HCT116 (cell line): Measurements from ENCODE around the gene SSUH2. TPM values are rescaled to one million over a fixed set of nuclear protein-coding genes. Genes with fewer than 3 reads are reported as not detected.

Experiments used
- ATAC-seq: fragments of 200-7000 bp; cut with Tn5 transposase; 2 replicates; pipeline ENCODE4 v1.9.1; 2020; ENCODE audit warnings: mild to moderate bottlenecking, moderate library complexity
- BruUV-seq: library from RNA; stranded (reverse); fragments of 400-500 nt; replicated peaks from 2 replicates; lab custom pipeline; 2021; lab: Mats Ljungman, UMichigan
- CTCF ChIA-PET: fragments of 300-600 bp; sonication (Branson Sonifier 250); formaldehyde crosslinking; loops from one replicate; lab custom pipeline; 2021; ENCODE audit warnings: antibody characterized with exemption; lab: Charles Lee
- POLR2A ChIA-PET: fragments of 300-600, 350-600 bp; sonication (Branson Sonifier 250); formaldehyde crosslinking; loops from one replicate; lab custom pipeline; 2021; ENCODE audit warnings: antibody characterized with exemption; lab: Charles Lee
- RAD21 ChIA-PET, 2 experiments: fragments of 300-600 bp; sonication (Branson Sonifier 250); formaldehyde crosslinking; loops; one replicate each; lab custom pipeline; 2023; ENCODE audit warnings: low total read pairs in 2 of 2; ENCODE audit not compliant: uncharacterized antibody in 2 of 2, unreplicated experiment in 2 of 2, low non-redundant PET in 1 of 2; lab: Charles Lee
- DNase-seq: peaks from one replicate; pipeline ENCODE4 v3.0.0-alpha.2; 2010; ENCODE audit warnings: low read depth, low spot score
- H2AFZ ChIP-seq: fragments of 200-600 bp; shearing (Covaris generic), sonication (generic); 2 replicates; pipeline ENCODE4 v1.6.1; 2017; ENCODE audit warnings: low read depth, mixed run types, mixed read lengths, antibody characterized with exemption, low read length; ENCODE audit not compliant: poor library complexity, severe bottlenecking
- H3K27ac ChIP-seq: 2 replicates; pipeline ENCODE4 v1.5.1; 2012; ENCODE audit warnings: low read depth, low read length
- H3K27me3 ChIP-seq: fragments of 200-600 bp; sonication (generic); 2 replicates; pipeline ENCODE4 v1.6.1; 2016; ENCODE audit warnings: mixed run types, low read length, mixed read lengths; ENCODE audit not compliant: insufficient read depth
- H3K36me3 ChIP-seq, 2 experiments: fragments of 200-500 bp in 1 of 2; fragments of 200-600 bp in 1 of 2; sonication (Bioruptor generic) in 1 of 2; sonication (generic) in 1 of 2; 2 replicates each; pipeline versions ENCODE4 v1.5.1 to v1.6.1; 2014 to 2016; ENCODE audit warnings: low read length in 2 of 2, inconsistent platforms in 1 of 2, mixed read lengths in 1 of 2, mixed run types in 1 of 2; ENCODE audit not compliant: insufficient read depth in 2 of 2, control insufficient read depth in 1 of 2
- H3K4me1 ChIP-seq, 2 experiments: fragments of 200-600 bp in 1 of 2; sonication (generic) in 1 of 2; 2 replicates each; pipeline versions ENCODE4 v1.5.1 to v1.6.1; 2012 to 2017; ENCODE audit warnings: low read length in 2 of 2, inconsistent platforms in 1 of 2, mild to moderate bottlenecking in 1 of 2, mixed read lengths in 1 of 2, mixed run types in 1 of 2, moderate library complexity in 1 of 2; ENCODE audit not compliant: insufficient read depth in 2 of 2, control insufficient read depth in 1 of 2
- H3K4me2 ChIP-seq: fragments of 200-600 bp; sonication (generic); 2 replicates; pipeline ENCODE4 v1.6.1; 2017; ENCODE audit warnings: mixed run types, low read length, mixed read lengths
- H3K4me3 ChIP-seq, 2 experiments: fragments of 200-600 bp in 1 of 2; sonication (generic) in 1 of 2; replicated peaks in 1 of 2; 2 replicates each; pipeline ENCODE4 v1.5.1; 2011 to 2016; ENCODE audit warnings: low read length in 2 of 2, control low read depth in 1 of 2, low read depth in 1 of 2, mild to moderate bottlenecking in 1 of 2, mixed read lengths in 1 of 2, mixed run types in 1 of 2
- H3K79me2 ChIP-seq: fragments of 200-600 bp; sonication (generic); 2 replicates; pipeline ENCODE4 v1.6.1; 2017; ENCODE audit warnings: mild to moderate bottlenecking, mixed run types, low read length, moderate library complexity, mixed read lengths; ENCODE audit not compliant: insufficient read depth
- H3K9ac ChIP-seq: fragments of 200-600 bp; sonication (generic); 2 replicates; pipeline ENCODE4 v1.6.1; 2016; ENCODE audit warnings: low read length, mixed read lengths
- H3K9me2 ChIP-seq: fragments of 200-600 bp; sonication (generic), shearing (Covaris generic); 2 replicates; pipeline ENCODE4 v1.6.1; 2017; ENCODE audit warnings: mixed run types, mild to moderate bottlenecking, moderate library complexity; ENCODE audit not compliant: insufficient read depth
- H3K9me3 ChIP-seq, 2 experiments: fragments of 200-500 bp in 1 of 2; fragments of 200-600 bp in 1 of 2; sonication (Bioruptor generic) in 1 of 2; sonication (generic) in 1 of 2; 2 replicates each; pipeline ENCODE4 v1.6.1; 2014 to 2017; ENCODE audit warnings: low read length in 2 of 2, mixed read lengths in 2 of 2, inconsistent platforms in 1 of 2, low read depth in 1 of 2, mild to moderate bottlenecking in 1 of 2, mixed run types in 1 of 2, moderate library complexity in 1 of 2; ENCODE audit not compliant: control insufficient read depth in 1 of 2, insufficient read depth in 1 of 2
- H4K20me1 ChIP-seq: fragments of 200-600 bp; sonication (generic), shearing (Covaris generic); 2 replicates; pipeline ENCODE4 v1.6.1; 2017; ENCODE audit warnings: mixed run types, mild to moderate bottlenecking, moderate library complexity; ENCODE audit not compliant: insufficient read depth
- ATF3 ChIP-seq: IDR thresholded peaks from 2 replicates; pipeline ENCODE4 v1.6.1; 2012
- CEBPB ChIP-seq: IDR thresholded peaks from 2 replicates; pipeline ENCODE4 v1.6.1; 2012; ENCODE audit warnings: low read depth
- EGR1 ChIP-seq: IDR thresholded peaks from 2 replicates; pipeline ENCODE4 v1.6.1; 2012; ENCODE audit warnings: low read depth
- ELF1 ChIP-seq: IDR thresholded peaks from 2 replicates; pipeline ENCODE4 v1.6.1; 2012; ENCODE audit warnings: low read depth, borderline replicate concordance
- EZH2phosphoT487 ChIP-seq: fragments of 200-600 bp; IDR thresholded peaks from 2 replicates; pipeline ENCODE4 v1.6.1; 2018; ENCODE audit warnings: antibody characterized with exemption, borderline replicate concordance
- FOSL1 ChIP-seq: IDR thresholded peaks from 2 replicates; pipeline ENCODE4 v1.6.1; 2012; ENCODE audit warnings: low read depth
- MAX ChIP-seq: IDR thresholded peaks from 2 replicates; pipeline ENCODE4 v1.6.1; 2012
- POLR2A ChIP-seq: IDR thresholded peaks from 2 replicates; pipeline ENCODE4 v1.7.0; 2011; ENCODE audit warnings: borderline replicate concordance; ENCODE audit not compliant: insufficient read depth, insufficient read length; ENCODE audit errors: extremely low read depth
- REST ChIP-seq: IDR thresholded peaks from 2 replicates; pipeline ENCODE4 v1.6.1; 2012; ENCODE audit warnings: low read depth
- SP1 ChIP-seq: IDR thresholded peaks from 2 replicates; pipeline ENCODE4 v1.6.1; 2012; ENCODE audit warnings: low read depth
- SRF ChIP-seq: IDR thresholded peaks from 2 replicates; pipeline ENCODE4 v1.6.1; 2012; ENCODE audit warnings: low read depth
- TCF7L2 ChIP-seq: IDR thresholded peaks from 2 replicates; pipeline ENCODE4 v1.7.0; 2011; ENCODE audit warnings: borderline replicate concordance, inconsistent platforms; ENCODE audit not compliant: insufficient read depth, insufficient read length; ENCODE audit errors: extremely low read depth
- ZFX ChIP-seq: fragments of 450-650 bp; IDR thresholded peaks from 2 replicates; pipeline ENCODE4 v1.6.1; 2017
- ZNF274 ChIP-seq: fragments of 200-500 bp; sonication (Bioruptor generic); IDR thresholded peaks from 2 replicates; pipeline ENCODE4 v1.6.1; 2014; ENCODE audit warnings: mild to moderate bottlenecking, low read depth, low read length, inconsistent platforms
- intact Hi-C: fragments of 100-400 bp; cut with micrococcal nuclease; formaldehyde crosslinking; loops from 2 replicates; pipeline ENCODE4 v1.10.0; 2022
- total RNA-seq: library from RNA; stranded (reverse); gene quantifications from one replicate; pipeline ENCODE4 v1.2.1, GENCODE V29; 2021; ENCODE audit not compliant: unreplicated experiment
- TF ChIP-seq, protein P1 (sequence below): IDR thresholded peaks from 2 replicates; pipeline ENCODE4 v1.6.1; 2011; ENCODE audit warnings: mild to moderate bottlenecking, low read length, moderate library complexity; ENCODE audit not compliant: insufficient replicate concordance; ENCODE audit errors: extremely low read depth
- TF ChIP-seq, protein P2 (sequence below), 3 experiments: fragments of 200-600 bp in 1 of 3; sonication (generic) in 1 of 3; IDR thresholded peaks in 2 of 3; conservative IDR thresholded peaks in 1 of 3; 2 replicates each; pipeline ENCODE4 v1.5.1; 2012 to 2017; ENCODE audit warnings: low read depth in 2 of 3, low read length in 2 of 3, antibody characterized with exemption in 1 of 3, borderline replicate concordance in 1 of 3, control low read depth in 1 of 3, mild to moderate bottlenecking in 1 of 3, mixed read lengths in 1 of 3, mixed run types in 1 of 3, moderate library complexity in 1 of 3; ENCODE audit not compliant: insufficient read depth in 1 of 3

The SSUH2 gene
- total RNA-seq, 1 experiment from 2014 or later = 0.76 TPM

DNA sequence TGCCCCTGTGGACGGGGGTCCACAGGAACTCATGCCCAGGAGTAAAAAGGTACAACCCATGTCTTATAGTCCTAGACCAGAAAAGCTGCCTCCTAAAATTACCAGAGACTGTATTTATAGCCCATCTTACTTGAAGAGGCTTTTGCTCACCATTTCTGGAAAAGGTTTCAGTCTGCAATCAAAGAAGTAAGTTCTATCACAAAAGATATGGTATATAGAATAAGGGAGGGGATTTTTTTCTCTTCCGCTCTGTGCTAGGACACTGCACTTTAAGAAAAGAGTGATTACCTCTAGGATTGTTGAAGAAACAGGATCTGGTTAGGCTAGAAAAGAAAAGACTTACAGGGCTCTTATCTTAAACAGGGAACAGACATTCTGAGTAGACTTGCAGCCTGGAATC lies 2.6 kb downstream of the SSUH2 start:
- intact Hi-C loops = no loop called here
- BruUV-seq = no TSS peak
- ChIA-PET CTCF (no interaction called here), RAD21 (no interaction called here), POLR2A (no interaction called here)
- ATAC-seq (no peak), DNase-seq (no peak)
- no peak overlapping the region for H2AFZ ChIP-seq
- H3K4me1 ChIP-seq = peaks cover 9 to 17% of the 10 kb centered on the region in 2 experiments
- H3K9ac ChIP-seq = no peak overlapping the region
- H4K20me1 ChIP-seq = no peaks in the 10 kb centered on the region
- no peaks in the 10 kb centered on the region for H3K9me2 ChIP-seq
- no peak overlapping the region for H3K4me3 ChIP-seq
- H3K27ac ChIP-seq = no peak overlapping the region
- no peak overlapping the region for H3K4me2 ChIP-seq
- no peaks in the 10 kb centered on the region for H3K79me2 ChIP-seq
- no peaks in the 10 kb centered on the region for H3K36me3 ChIP-seq
- H3K9me3 ChIP-seq = no peaks in the 10 kb centered on the region
- H3K27me3 ChIP-seq = no peaks in the 10 kb centered on the region
- TF ChIP-seq ELF1 (no peak), EZH2phosphoT487 (no peak), REST (no peak), TCF7L2 (no peak), ZFX (no peak), FOSL1 (no peak), ATF3 (no peak), CEBPB (no peak), SP1 (no peak), MAX (no peak), POLR2A (no peak), EGR1 (no peak), ZNF274 (no peak), SRF (no peak)
- TF ChIP-seq, protein P1, sequence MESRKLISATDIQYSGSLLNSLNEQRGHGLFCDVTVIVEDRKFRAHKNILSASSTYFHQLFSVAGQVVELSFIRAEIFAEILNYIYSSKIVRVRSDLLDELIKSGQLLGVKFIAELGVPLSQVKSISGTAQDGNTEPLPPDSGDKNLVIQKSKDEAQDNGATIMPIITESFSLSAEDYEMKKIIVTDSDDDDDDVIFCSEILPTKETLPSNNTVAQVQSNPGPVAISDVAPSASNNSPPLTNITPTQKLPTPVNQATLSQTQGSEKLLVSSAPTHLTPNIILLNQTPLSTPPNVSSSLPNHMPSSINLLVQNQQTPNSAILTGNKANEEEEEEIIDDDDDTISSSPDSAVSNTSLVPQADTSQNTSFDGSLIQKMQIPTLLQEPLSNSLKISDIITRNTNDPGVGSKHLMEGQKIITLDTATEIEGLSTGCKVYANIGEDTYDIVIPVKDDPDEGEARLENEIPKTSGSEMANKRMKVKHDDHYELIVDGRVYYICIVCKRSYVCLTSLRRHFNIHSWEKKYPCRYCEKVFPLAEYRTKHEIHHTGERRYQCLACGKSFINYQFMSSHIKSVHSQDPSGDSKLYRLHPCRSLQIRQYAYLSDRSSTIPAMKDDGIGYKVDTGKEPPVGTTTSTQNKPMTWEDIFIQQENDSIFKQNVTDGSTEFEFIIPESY = no peak
- TF ChIP-seq, protein P2, sequence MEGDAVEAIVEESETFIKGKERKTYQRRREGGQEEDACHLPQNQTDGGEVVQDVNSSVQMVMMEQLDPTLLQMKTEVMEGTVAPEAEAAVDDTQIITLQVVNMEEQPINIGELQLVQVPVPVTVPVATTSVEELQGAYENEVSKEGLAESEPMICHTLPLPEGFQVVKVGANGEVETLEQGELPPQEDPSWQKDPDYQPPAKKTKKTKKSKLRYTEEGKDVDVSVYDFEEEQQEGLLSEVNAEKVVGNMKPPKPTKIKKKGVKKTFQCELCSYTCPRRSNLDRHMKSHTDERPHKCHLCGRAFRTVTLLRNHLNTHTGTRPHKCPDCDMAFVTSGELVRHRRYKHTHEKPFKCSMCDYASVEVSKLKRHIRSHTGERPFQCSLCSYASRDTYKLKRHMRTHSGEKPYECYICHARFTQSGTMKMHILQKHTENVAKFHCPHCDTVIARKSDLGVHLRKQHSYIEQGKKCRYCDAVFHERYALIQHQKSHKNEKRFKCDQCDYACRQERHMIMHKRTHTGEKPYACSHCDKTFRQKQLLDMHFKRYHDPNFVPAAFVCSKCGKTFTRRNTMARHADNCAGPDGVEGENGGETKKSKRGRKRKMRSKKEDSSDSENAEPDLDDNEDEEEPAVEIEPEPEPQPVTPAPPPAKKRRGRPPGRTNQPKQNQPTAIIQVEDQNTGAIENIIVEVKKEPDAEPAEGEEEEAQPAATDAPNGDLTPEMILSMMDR (IDR thresholded peaks at IDR 0.05 in 2 of 3, conservative IDR thresholded peaks at IDR 0.05 in 1 of 3; ENCODE audit: borderline replicate concordance in 1 of 3, insufficient read depth in 1 of 3, low read depth in 2 of 3, low read length in 2 of 3) = no peak
